Suprapubic skin (tissue), 4 donors: ENCODE results near the gene DBT. TPM values are rescaled to one million over a fixed set of nuclear protein-coding genes. Genes with fewer than 3 reads are reported as not detected.

Experiments
- DNase-seq, 2 donors: peaks; one replicate each; pipeline ENCODE4 v3.0.0-alpha.2; 2019; ENCODE audit warnings: low spot score in 2 of 2
- H3K27ac ChIP-seq: fragments of 200-600 bp; sonication (generic); one replicate; pipeline ENCODE4 v1.5.1; 2019
- H3K27me3 ChIP-seq: fragments of 200-600 bp; sonication (generic); one replicate; pipeline ENCODE4 v1.5.1; 2019
- H3K36me3 ChIP-seq: fragments of 200-600 bp; sonication (generic); one replicate; pipeline ENCODE4 v1.5.1; 2019
- H3K4me1 ChIP-seq: fragments of 200-600 bp; sonication (generic); one replicate; pipeline ENCODE4 v1.5.1; 2019
- H3K4me3 ChIP-seq: fragments of 200-600 bp; sonication (generic); one replicate; pipeline ENCODE4 v1.5.1; 2019; ENCODE audit warnings: mild to moderate bottlenecking
- H3K9me3 ChIP-seq: fragments of 200-600 bp; sonication (generic); one replicate; pipeline ENCODE4 v1.5.1; 2019
- CTCF ChIP-seq, 2 donors: fragments of 200-600 bp in 1 of 2; fragments of 450-650 bp in 1 of 2; sonication (generic) in 1 of 2; IDR thresholded peaks; one replicate each; pipeline ENCODE4 v1.5.1; 2016 to 2019; ENCODE audit warnings: antibody characterized with exemption in 2 of 2, mild to moderate bottlenecking in 1 of 2, moderate library complexity in 1 of 2
- EP300 ChIP-seq: sonication (generic); formaldehyde crosslinking; IDR thresholded peaks from one replicate; pipeline ENCODE4 v1.6.1; 2017; ENCODE audit warnings: antibody characterized with exemption
- POLR2A ChIP-seq, 2 donors: fragments of 450-650 bp; IDR thresholded peaks; one replicate each; pipeline ENCODE4 v1.6.1; 2017; ENCODE audit warnings: antibody characterized with exemption in 2 of 2, mild to moderate bottlenecking in 2 of 2, moderate library complexity in 2 of 2
- POLR2AphosphoS5 ChIP-seq, 3 donors: sonication (generic); formaldehyde crosslinking; IDR thresholded peaks; one replicate each; pipeline ENCODE4 v1.6.1; 2017; ENCODE audit warnings: antibody characterized with exemption in 3 of 3
- WGBS: methylation state at CpG from one replicate; pipeline ENCODE4 v1.1.5; 2018; 5-methylcytosine and 5-hydroxymethylcytosine counted together
- total RNA-seq, 4 donors: library from RNA; depleted of rRNA; stranded (reverse); fragments of >200 nt; gene quantifications; one replicate each; pipeline ENCODE4 v1.1.0, GENCODE V29; 2016

Gene DBT
- total RNA-seq, 4 donors from 2014 or later, result 7.1 to 13.4 (median 10.2) TPM

GRCh38 chr1:100230765-100231164 lies 18.9 kb downstream of the DBT start:
- Histone ChIP-seq H3K27ac (no peak overlapping the region), H3K27me3 (no peaks in the 10 kb centered on the region), H3K4me3 (no peak overlapping the region), H3K4me1 (no peaks in the 10 kb centered on the region), H3K36me3 (peaks cover 30% of the 10 kb centered on the region), H3K9me3 (no peaks in the 10 kb centered on the region)
- no peak for TF ChIP-seq CTCF (IDR thresholded peaks at IDR 0.05)
- TF ChIP-seq EP300, result no peak
- TF ChIP-seq POLR2A (IDR thresholded peaks at IDR 0.05), result no peak
- no peak for TF ChIP-seq POLR2AphosphoS5 (IDR thresholded peaks at IDR 0.05)
- DNase-seq, result no peak
- 78% methylated on average over 2 of the region's 2 CpGs for WGBS

GRCh38 chr1:100229681-100230443 lies 19.8 kb downstream of the DBT start:
- Histone ChIP-seq H3K27ac (no peak overlapping the region), H3K4me1 (no peaks in the 10 kb centered on the region), H3K9me3 (no peaks in the 10 kb centered on the region), H3K27me3 (no peaks in the 10 kb centered on the region), H3K36me3 (peaks cover 30% of the 10 kb centered on the region), H3K4me3 (no peak overlapping the region)
- DNase-seq, result no peak
- 50% methylated on average over 4 of the region's 4 CpGs for WGBS
- TF ChIP-seq POLR2AphosphoS5 (IDR thresholded peaks at IDR 0.05) (no peak), EP300 (no peak), POLR2A (IDR thresholded peaks at IDR 0.05) (no peak), CTCF (IDR thresholded peaks at IDR 0.05) (no peak)

GRCh38 chr1:100222428-100222827 lies 27.2 kb downstream of the DBT start:
- H3K27me3 ChIP-seq, result no peaks in the 10 kb centered on the region
- no peak for DNase-seq
- no peak overlapping the region for H3K27ac ChIP-seq
- no peaks in the 10 kb centered on the region for H3K4me1 ChIP-seq
- H3K36me3 ChIP-seq, result peaks cover 21% of the 10 kb centered on the region
- no peak overlapping the region for H3K4me3 ChIP-seq
- no peak for TF ChIP-seq CTCF (IDR thresholded peaks at IDR 0.05)
- TF ChIP-seq POLR2AphosphoS5 (IDR thresholded peaks at IDR 0.05), result no peak
- no peak for TF ChIP-seq POLR2A (IDR thresholded peaks at IDR 0.05)
- no peak for TF ChIP-seq EP300
- no peaks in the 10 kb centered on the region for H3K9me3 ChIP-seq

- no peak overlapping the region for H3K4me3 ChIP-seq
- no peaks in the 10 kb centered on the region for H3K9me3 ChIP-seq
- peaks cover 36% of the 10 kb centered on the region for H3K36me3 ChIP-seq
- WGBS, result 100% methylated on average over 2 of the region's 2 CpGs
- no peak for DNase-seq
- no peak for TF ChIP-seq EP300
- no peak for TF ChIP-seq POLR2AphosphoS5 (IDR thresholded peaks at IDR 0.05)
- TF ChIP-seq POLR2A (IDR thresholded peaks at IDR 0.05), result no peak
- TF ChIP-seq CTCF (IDR thresholded peaks at IDR 0.05), result no peak
- H3K27me3 ChIP-seq, result no peaks in the 10 kb centered on the region
- no peaks in the 10 kb centered on the region for H3K4me1 ChIP-seq
- H3K27ac ChIP-seq, result no peak overlapping the region
Measured at GRCh38 chr1:100219883-100220282, 29.8 kb downstream of the DBT start.

- H3K9me3 ChIP-seq, result no peaks in the 10 kb centered on the region
- no peak overlapping the region for H3K27ac ChIP-seq
- TF ChIP-seq POLR2A (IDR thresholded peaks at IDR 0.05) (no peak), CTCF (IDR thresholded peaks at IDR 0.05) (no peak), POLR2AphosphoS5 (IDR thresholded peaks at IDR 0.05) (no peak), EP300 (no peak)
- DNase-seq, result no peak
- no peaks in the 10 kb centered on the region for H3K4me1 ChIP-seq
- H3K36me3 ChIP-seq, result peaks cover 40% of the 10 kb centered on the region
- 95% methylated on average over 5 of the region's 6 CpGs for WGBS
- H3K4me3 ChIP-seq, result no peak overlapping the region
- no peaks in the 10 kb centered on the region for H3K27me3 ChIP-seq
Measured at GRCh38 chr1:100219457-100219856, 30.2 kb downstream of the DBT start.
